Nephron (organoid): ENCODE data around the gene ATP5F1C.
"Not testable (repeated sequence)": the region's sequence is repeated elsewhere in the genome, so short reads cannot be mapped to it uniquely, and the experiment has no call there.

Experiments
- H3K27ac Mint-ChIP-seq, 3 experiments: 2 replicates each; pipeline ENCODE4 v1.8.0; 2020; ENCODE audit warnings: mixed read lengths in 3 of 3, mild to moderate bottlenecking in 2 of 3, moderate library complexity in 1 of 3
- H3K27me3 Mint-ChIP-seq: 2 replicates; pipeline ENCODE4 v1.8.0; 2021; ENCODE audit warnings: low read depth, mild to moderate bottlenecking, moderate library complexity, mixed read lengths
- H3K36me3 Mint-ChIP-seq: 2 replicates; pipeline ENCODE4 v1.8.0; 2020; ENCODE audit warnings: low read depth, mixed read lengths
- H3K4me1 Mint-ChIP-seq: 2 replicates; pipeline ENCODE4 v1.8.0; 2020; ENCODE audit warnings: mixed read lengths
- H3K4me3 Mint-ChIP-seq, 3 experiments: 2 replicates each; pipeline ENCODE4 v1.8.0; 2020; ENCODE audit warnings: mild to moderate bottlenecking in 3 of 3, mixed read lengths in 3 of 3, moderate library complexity in 2 of 3
- H3K9me3 Mint-ChIP-seq: 2 replicates; pipeline ENCODE4 v1.8.0; 2020; ENCODE audit warnings: mixed read lengths
- CTCF ChIP-seq, 3 experiments: fragments of 200-600 bp; sonication (generic); IDR thresholded peaks; one replicate each; pipeline ENCODE4 v1.5.0; 2021; ENCODE audit warnings: antibody characterized with exemption in 3 of 3; ENCODE audit not compliant: unreplicated experiment in 3 of 3

The ATP5F1C gene

GRCh38 chr10:7773845-7774801 lies 13.9 kb upstream of the ATP5F1C start:
- H3K4me3 Mint-ChIP-seq = no peak overlapping the region
- no peaks in the 10 kb centered on the region for H3K4me1 Mint-ChIP-seq
- H3K9me3 Mint-ChIP-seq = no peaks in the 10 kb centered on the region
- H3K36me3 Mint-ChIP-seq = peaks cover 69% of the 10 kb centered on the region
- no peak overlapping the region for H3K27ac Mint-ChIP-seq
- no peak for TF ChIP-seq CTCF (IDR thresholded peaks at IDR 0.05; ENCODE audit: unreplicated experiment in 3 of 3)
- H3K27me3 Mint-ChIP-seq = no peaks in the 10 kb centered on the region

GRCh38 chr10:7776777-7777176 lies 11.2 kb upstream of the ATP5F1C start:
- TF ChIP-seq CTCF (IDR thresholded peaks at IDR 0.05; ENCODE audit: unreplicated experiment in 3 of 3) = no peak
- Mint-ChIP-seq H3K36me3 (peaks cover 66% of the 10 kb centered on the region), H3K27me3 (no peaks in the 10 kb centered on the region), H3K9me3 (no peaks in the 10 kb centered on the region), H3K27ac (no peak overlapping the region), H3K4me1 (no peaks in the 10 kb centered on the region), H3K4me3 (no peak overlapping the region)

- not testable (repeated sequence) for H3K27me3 Mint-ChIP-seq, H3K4me1 Mint-ChIP-seq, H3K4me3 Mint-ChIP-seq, H3K9me3 Mint-ChIP-seq, H3K27ac Mint-ChIP-seq
- peaks cover 36% of the 10 kb centered on the region for H3K36me3 Mint-ChIP-seq
Measured at GRCh38 chr10:7782194-7782593, 5.8 kb upstream of the ATP5F1C start.

- no peak overlapping the region for H3K27ac Mint-ChIP-seq
- peaks cover 16% of the 10 kb centered on the region for H3K36me3 Mint-ChIP-seq
- H3K4me3 Mint-ChIP-seq = no peak overlapping the region
- TF ChIP-seq CTCF (IDR thresholded peaks at IDR 0.05; ENCODE audit: unreplicated experiment in 3 of 3) = no peak
- no peaks in the 10 kb centered on the region for H3K9me3 Mint-ChIP-seq
- H3K4me1 Mint-ChIP-seq = peaks cover 22% of the 10 kb centered on the region
- no peaks in the 10 kb centered on the region for H3K27me3 Mint-ChIP-seq
Measured at GRCh38 chr10:7786430-7786829, 1.5 kb upstream of the ATP5F1C start.

GRCh38 chr10:7787150-7787856 lies 674 bp upstream of the ATP5F1C start:
- Mint-ChIP-seq H3K9me3 (no peaks in the 10 kb centered on the region), H3K4me3 (no peak overlapping the region), H3K27me3 (no peaks in the 10 kb centered on the region), H3K36me3 (peaks cover 22% of the 10 kb centered on the region), H3K27ac (no peak overlapping the region), H3K4me1 (peaks cover 24% of the 10 kb centered on the region)
- no peak for TF ChIP-seq CTCF (IDR thresholded peaks at IDR 0.05; ENCODE audit: unreplicated experiment in 3 of 3)

- TF ChIP-seq CTCF (IDR thresholded peaks at IDR 0.05; ENCODE audit: unreplicated experiment in 3 of 3) = no peak
- Mint-ChIP-seq H3K27ac (peak overlapping the region in 1 of 3 experiments; percentile 93), H3K36me3 (peaks cover 23% of the 10 kb centered on the region), H3K4me1 (peaks cover 30% of the 10 kb centered on the region), H3K9me3 (no peaks in the 10 kb centered on the region), H3K4me3 (no peak overlapping the region), H3K27me3 (no peaks in the 10 kb centered on the region)
Measured at GRCh38 chr10:7788639-7789286, 786 bp downstream of the ATP5F1C start.
